ENCODE results near the gene NAV2. TPM values are rescaled to one million over a fixed set of nuclear protein-coding genes. Genes with fewer than 3 reads are reported as not detected.
A peak's percentile ranks its signal among the peaks of the same experiment; 100 is the strongest.

NAV2 gene
- total RNA-seq, 1 experiment from 2014 or later = 63.5 TPM

DNA sequence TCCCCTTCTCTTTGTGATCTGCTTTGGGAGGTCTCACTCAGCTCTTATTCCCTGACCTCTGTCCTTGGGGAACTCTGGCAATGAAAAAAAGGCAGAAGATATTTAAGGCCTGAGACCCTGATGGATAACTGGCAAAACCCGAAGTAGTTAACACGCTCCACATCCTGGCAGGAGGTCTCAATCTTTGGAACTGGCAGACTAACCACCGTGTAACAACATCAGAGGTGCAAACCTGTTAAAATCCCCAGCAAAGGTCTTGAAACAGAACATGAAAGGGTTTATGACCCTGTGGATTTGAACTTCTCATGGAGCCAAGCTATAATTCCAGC, 287.3 kb downstream of the NAV2 start:
- Mint-ChIP-seq H3K36me3 (ENCODE audit: insufficient read depth, unreplicated experiment) (no peaks in the 10 kb centered on the region), H3K4me3 (ENCODE audit: unreplicated experiment) (no peak overlapping the region), H3K4me1 (ENCODE audit: low read depth, unreplicated experiment) (peaks cover 49% of the 10 kb centered on the region), H3K27me3 (ENCODE audit: insufficient read depth, unreplicated experiment) (no peaks in the 10 kb centered on the region), H3K27ac (ENCODE audit: unreplicated experiment) (peak overlapping the region; percentile 81), H3K9me3 (ENCODE audit: unreplicated experiment) (no peaks in the 10 kb centered on the region)
- Histone ChIP-seq H3K36me3 (ENCODE audit: control insufficient read depth, insufficient read depth, low read length) (no peaks in the 10 kb centered on the region), H3K4me3 (ENCODE audit: low read depth, low read length) (no peak overlapping the region), H3K9me3 (no peaks in the 10 kb centered on the region), H3K27me3 (replicated peaks; ENCODE audit: control insufficient read depth, insufficient read depth, low read length) (no peaks in the 10 kb centered on the region), H3K4me1 (peaks cover 59% of the 10 kb centered on the region)
- BruUV-seq (replicated peaks) = no TSS peak
- POLR2A ChIA-PET = no interaction called here
- TF ChIP-seq, protein P1, sequence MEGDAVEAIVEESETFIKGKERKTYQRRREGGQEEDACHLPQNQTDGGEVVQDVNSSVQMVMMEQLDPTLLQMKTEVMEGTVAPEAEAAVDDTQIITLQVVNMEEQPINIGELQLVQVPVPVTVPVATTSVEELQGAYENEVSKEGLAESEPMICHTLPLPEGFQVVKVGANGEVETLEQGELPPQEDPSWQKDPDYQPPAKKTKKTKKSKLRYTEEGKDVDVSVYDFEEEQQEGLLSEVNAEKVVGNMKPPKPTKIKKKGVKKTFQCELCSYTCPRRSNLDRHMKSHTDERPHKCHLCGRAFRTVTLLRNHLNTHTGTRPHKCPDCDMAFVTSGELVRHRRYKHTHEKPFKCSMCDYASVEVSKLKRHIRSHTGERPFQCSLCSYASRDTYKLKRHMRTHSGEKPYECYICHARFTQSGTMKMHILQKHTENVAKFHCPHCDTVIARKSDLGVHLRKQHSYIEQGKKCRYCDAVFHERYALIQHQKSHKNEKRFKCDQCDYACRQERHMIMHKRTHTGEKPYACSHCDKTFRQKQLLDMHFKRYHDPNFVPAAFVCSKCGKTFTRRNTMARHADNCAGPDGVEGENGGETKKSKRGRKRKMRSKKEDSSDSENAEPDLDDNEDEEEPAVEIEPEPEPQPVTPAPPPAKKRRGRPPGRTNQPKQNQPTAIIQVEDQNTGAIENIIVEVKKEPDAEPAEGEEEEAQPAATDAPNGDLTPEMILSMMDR (IDR thresholded peaks at IDR 0.05; ENCODE audit: insufficient read depth in 1 of 2, low read depth in 1 of 2, low read length in 1 of 2, severe bottlenecking in 1 of 2, unreplicated experiment in 1 of 2) = no peak
- DNase-seq = no peak
- intact Hi-C loops (cut with micrococcal nuclease; ENCODE audit: unreplicated experiment) = no loop called here
- CTCF ChIA-PET = interaction anchor here (0.9 to 1.4 kb wide), 2 partner anchors 18 to 68 kb away, joined by 3 to 4 read pairs; no protein-coding TSS in a partner anchor

DNA sequence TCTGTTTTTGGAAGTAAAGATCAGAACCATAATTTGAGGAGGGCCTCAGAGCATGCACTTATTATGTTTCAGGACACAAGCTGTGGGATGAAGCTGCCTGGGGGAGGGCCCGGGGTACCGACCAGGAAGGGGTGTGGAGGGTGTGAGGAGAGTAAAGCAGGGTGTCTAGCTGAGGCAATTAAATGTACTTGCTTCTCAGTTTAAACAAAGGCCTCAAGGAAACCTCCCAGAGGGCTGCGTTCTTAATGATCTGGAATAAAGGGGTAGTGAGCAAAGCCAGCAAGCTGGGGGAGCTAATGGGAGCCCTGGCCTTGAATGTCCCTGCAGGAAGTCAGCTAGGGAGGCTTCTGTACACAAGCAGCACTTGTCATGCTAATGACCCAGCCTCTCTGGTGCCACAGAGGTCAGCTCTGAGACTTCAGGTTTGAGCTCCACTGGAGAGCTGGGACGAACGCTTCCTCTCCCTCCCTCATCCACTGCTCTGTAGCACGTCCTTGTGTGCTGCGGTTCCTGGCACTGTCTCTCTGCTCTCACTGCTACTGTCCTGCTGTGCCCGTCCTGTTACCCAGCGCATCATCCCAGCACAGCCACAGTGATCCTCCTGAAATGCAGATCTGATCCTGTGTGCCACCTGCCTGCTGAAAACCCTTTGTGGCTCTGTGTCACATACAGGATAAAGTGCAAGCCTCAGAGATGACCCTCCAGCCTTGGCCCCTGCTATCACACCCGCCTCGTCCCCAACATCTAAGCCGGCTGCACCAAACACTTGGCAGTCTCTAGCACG, 287.9 kb downstream of the NAV2 start:
- CTCF ChIA-PET = interaction anchor here (0.9 to 2.3 kb wide), 3 partner anchors 19 to 68 kb away, joined by 3 to 5 read pairs (median 4); no protein-coding TSS in a partner anchor
- POLR2A ChIA-PET = no interaction called here
- Histone ChIP-seq H3K36me3 (ENCODE audit: control insufficient read depth, insufficient read depth, low read length) (no peaks in the 10 kb centered on the region), H3K27me3 (replicated peaks; ENCODE audit: control insufficient read depth, insufficient read depth, low read length) (no peaks in the 10 kb centered on the region), H3K9me3 (no peaks in the 10 kb centered on the region), H3K4me3 (ENCODE audit: low read depth, low read length) (no peak overlapping the region), H3K4me1 (peaks cover 53% of the 10 kb centered on the region)
- TF ChIP-seq, protein P1 (IDR thresholded peaks at IDR 0.05; ENCODE audit: insufficient read depth in 1 of 2, low read depth in 1 of 2, low read length in 1 of 2, severe bottlenecking in 1 of 2, unreplicated experiment in 1 of 2) = peak in 1 of 2 experiments; percentile 19
- no peak overlapping the region for H3K4me3 Mint-ChIP-seq (ENCODE audit: unreplicated experiment)
- H3K4me1 Mint-ChIP-seq (ENCODE audit: low read depth, unreplicated experiment) = peaks cover 43% of the 10 kb centered on the region
- peak overlapping the region; percentile 81 for H3K27ac Mint-ChIP-seq (ENCODE audit: unreplicated experiment)
- DNase-seq = peak in 1 of 2 experiments; percentile 50
- intact Hi-C loops (cut with micrococcal nuclease; ENCODE audit: unreplicated experiment) = no loop called here
- no peaks in the 10 kb centered on the region for H3K27me3 Mint-ChIP-seq (ENCODE audit: insufficient read depth, unreplicated experiment)
- no peaks in the 10 kb centered on the region for H3K9me3 Mint-ChIP-seq (ENCODE audit: unreplicated experiment)
- no peaks in the 10 kb centered on the region for H3K36me3 Mint-ChIP-seq (ENCODE audit: insufficient read depth, unreplicated experiment)
- BruUV-seq (replicated peaks) = no TSS peak

DNA sequence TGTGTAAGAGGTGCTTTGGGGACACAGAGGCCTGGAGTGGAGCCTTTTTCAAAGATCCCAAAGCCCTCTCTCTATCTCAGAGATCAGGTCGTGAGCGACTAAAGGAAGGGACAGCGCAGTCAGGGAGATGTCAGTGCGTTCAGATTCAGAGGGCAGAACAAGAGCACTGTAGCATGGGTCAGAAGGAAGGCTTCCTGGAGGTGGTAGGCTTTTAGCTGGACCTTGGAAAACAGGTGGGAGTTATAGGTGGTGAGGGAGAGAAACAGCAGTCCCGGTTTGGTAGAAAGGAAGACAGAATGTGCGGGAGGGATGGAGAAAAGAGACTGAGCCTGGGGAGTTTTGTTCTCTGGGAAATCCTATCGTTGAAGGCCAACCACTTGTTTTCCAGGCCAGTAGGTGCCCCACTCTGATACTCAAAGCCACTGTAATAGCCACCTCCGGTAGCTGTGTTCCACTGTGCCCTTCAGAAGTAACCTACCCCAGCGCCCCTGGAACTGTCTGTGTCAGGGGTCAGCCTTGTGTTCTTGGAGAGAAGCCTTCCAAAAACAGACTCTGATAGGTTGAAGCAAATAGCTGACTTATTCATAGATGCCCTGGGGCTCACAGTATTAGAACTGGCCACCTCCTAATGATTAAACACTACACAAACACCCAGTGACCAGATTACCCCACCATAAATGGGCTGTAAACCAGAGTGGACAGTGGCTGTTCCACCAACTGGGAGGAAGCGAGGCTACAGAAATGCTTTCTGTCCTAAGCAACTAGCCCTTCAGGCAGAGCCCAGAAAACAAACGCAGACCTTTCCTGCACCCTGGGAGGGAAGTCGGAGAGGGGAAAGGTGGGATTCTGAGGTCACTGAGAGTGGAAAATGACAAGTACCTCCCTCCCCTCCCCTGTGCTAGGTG, 289.9 kb downstream of the NAV2 start:
- Mint-ChIP-seq H3K4me3 (ENCODE audit: unreplicated experiment) (peak overlapping the region; percentile 52), H3K4me1 (ENCODE audit: low read depth, unreplicated experiment) (peaks cover 42% of the 10 kb centered on the region), H3K36me3 (ENCODE audit: insufficient read depth, unreplicated experiment) (no peaks in the 10 kb centered on the region), H3K27ac (ENCODE audit: unreplicated experiment) (peak overlapping the region; percentile 65), H3K27me3 (ENCODE audit: insufficient read depth, unreplicated experiment) (no peaks in the 10 kb centered on the region), H3K9me3 (ENCODE audit: unreplicated experiment) (no peaks in the 10 kb centered on the region)
- H3K4me1 ChIP-seq = peaks cover 48% of the 10 kb centered on the region
- H3K27me3 ChIP-seq (replicated peaks; ENCODE audit: control insufficient read depth, insufficient read depth, low read length) = no peaks in the 10 kb centered on the region
- H3K36me3 ChIP-seq (ENCODE audit: control insufficient read depth, insufficient read depth, low read length) = no peaks in the 10 kb centered on the region
- ChIA-PET POLR2A (interaction anchor here (1.6 kb wide), 1 partner anchor 11 kb away, joined by 4 read pairs; no protein-coding TSS in a partner anchor), CTCF (interaction anchor here (0.6 to 2.3 kb wide), 5 partner anchors 11 to 51 kb away, joined by 3 to 5 read pairs (median 4); no protein-coding TSS in a partner anchor)
- TF ChIP-seq, protein P1 (IDR thresholded peaks at IDR 0.05; ENCODE audit: insufficient read depth in 1 of 2, low read depth in 1 of 2, low read length in 1 of 2, severe bottlenecking in 1 of 2, unreplicated experiment in 1 of 2) = no peak
- no peak overlapping the region for H3K4me3 ChIP-seq (ENCODE audit: low read depth, low read length)
- TSS peak; percentile 71 for BruUV-seq (replicated peaks)
- intact Hi-C loops (cut with micrococcal nuclease; ENCODE audit: unreplicated experiment) = loop anchor here (1.0 kb wide), 6 partner anchors 11 to 50 kb away; no protein-coding TSS in a partner anchor
- H3K9me3 ChIP-seq = no peaks in the 10 kb centered on the region
- DNase-seq = peak; percentile 84 to 92
